Measurements from ENCODE around the gene LRMDA.
"Not testable (repeated sequence)": the region's sequence is repeated elsewhere in the genome, so short reads cannot be mapped to it uniquely, and the experiment has no call there.

Gene LRMDA

DNA sequence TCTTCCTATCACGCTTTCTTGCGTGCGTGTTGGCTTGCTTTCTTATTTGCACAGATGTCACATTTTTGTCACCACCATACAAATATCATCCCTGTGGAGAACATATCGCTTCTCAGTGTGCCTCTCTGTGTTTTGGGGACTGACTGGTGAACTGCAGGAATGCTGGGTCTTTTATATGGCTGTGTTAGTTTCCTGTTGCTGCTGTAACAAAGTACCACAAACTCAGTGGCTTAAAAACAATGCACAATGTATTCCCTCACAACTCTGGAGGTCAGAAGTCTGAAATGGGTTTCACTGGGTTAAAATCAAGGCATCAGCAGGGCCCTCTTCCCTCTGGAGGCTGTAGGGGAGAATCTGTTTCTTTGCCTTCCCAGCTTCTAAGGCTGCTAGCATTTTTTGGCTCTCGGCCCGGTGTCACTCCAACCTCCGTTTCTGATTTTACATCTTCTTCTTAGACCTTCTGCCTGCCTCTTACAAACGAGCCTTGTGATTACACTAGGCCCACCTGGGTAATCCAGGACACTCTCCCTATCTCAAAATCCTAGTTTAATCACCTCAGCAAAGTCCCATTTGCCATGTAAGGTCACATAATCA lies 82.0 kb downstream of the LRMDA start:
- DNase-seq, result no peak
- in situ Hi-C loops (cut with MboI; ENCODE audit: low pct_unique_long_range_greater_than_20kb, low sequenced_read_pairs), result no loop called here

DNA sequence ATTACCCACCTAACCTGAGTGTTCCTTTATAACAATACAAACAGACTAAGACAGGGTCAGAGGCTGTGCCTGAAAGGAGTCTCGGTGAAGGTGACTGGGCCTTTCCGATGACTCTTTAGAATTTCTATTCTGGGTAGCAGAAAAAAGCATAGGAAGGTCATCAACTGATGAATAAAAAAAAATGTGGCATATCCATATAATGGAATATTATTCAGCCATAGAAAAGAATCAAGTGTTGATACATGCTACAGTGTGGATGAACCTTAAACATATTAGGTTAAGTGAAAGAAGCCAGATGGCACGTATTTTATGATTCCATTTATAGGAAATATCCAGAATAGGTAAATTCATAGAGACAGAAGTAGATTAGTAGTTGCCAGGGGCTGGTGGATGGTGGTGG lies 83.4 kb downstream of the LRMDA start:
- no peak for DNase-seq
- in situ Hi-C loops (cut with MboI; ENCODE audit: low pct_unique_long_range_greater_than_20kb, low sequenced_read_pairs), result no loop called here

DNA sequence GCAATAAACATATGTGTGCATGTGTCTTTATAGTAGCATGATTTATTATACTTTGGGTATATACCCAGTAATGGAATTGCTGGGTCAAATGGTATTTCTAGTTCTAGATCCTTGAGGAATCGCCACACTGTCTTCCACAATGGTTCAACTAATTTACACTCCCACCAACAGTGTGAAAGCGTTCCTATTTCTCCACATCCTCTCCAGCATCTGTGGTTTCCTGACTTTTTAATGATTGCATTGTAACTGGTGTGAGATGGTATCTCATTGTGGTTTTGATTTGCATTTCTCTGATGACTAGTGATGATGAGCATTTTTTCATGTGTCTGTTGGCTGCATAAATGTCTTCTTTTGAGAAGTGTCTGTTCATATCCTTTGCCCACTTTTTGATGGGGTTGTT lies 84.7 kb downstream of the LRMDA start:
- DNase-seq; in situ Hi-C loops (cut with MboI; ENCODE audit: low pct_unique_long_range_greater_than_20kb, low sequenced_read_pairs): not testable (repeated sequence)

DNA sequence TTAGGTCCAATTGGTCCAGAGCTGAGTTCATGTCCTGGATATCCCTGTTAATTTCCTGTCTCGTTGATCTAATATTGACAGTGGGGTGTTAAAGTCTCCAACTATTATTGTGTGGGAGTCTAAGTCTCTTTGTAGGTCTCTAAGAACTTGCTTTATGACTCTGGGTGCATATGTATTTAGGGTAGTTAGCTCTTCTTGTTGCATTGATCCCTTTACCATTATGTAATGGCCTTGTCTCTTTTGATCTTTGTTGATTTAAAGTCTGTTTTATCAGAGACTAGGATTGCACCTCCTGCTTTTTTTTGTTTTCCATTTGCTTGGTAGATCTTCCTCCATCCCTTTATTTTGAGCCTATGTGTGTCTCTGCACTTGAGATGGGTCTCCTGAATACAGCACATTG lies 87.8 kb downstream of the LRMDA start:
- DNase-seq; in situ Hi-C loops (cut with MboI; ENCODE audit: low pct_unique_long_range_greater_than_20kb, low sequenced_read_pairs): not testable (repeated sequence)

DNA sequence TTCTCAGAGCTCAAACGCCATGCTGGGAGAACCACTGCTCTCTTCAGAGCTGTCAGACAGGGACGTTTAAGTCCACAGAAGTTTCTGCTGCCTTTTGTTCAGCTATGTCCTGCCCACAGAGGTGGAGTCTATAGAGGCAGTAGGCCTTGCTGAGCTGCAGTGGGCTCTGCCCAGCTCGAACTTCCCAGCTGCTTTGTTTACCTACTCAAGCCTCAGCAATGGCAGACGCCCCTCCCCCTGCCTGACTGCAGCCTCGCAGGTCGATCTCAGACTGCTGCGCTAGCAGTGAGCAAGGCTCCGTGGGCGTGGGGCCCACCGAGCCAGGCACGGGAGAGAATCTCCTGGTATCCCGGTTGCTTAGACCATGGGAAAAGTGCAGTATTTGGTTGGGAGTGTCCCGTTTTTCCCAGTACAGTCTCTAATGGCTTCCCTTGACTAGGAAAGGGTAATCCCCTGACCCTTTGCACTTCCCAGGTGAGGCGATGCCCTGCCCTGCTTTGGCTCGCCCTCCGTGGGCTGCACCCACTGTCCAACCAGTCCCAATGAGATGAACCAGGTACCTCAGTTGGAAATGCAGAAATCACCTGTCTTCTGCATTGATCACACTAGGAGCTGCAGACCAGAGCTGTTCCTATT lies 89.9 kb downstream of the LRMDA start:
- DNase-seq; in situ Hi-C loops (cut with MboI; ENCODE audit: low pct_unique_long_range_greater_than_20kb, low sequenced_read_pairs): not testable (repeated sequence)

DNA sequence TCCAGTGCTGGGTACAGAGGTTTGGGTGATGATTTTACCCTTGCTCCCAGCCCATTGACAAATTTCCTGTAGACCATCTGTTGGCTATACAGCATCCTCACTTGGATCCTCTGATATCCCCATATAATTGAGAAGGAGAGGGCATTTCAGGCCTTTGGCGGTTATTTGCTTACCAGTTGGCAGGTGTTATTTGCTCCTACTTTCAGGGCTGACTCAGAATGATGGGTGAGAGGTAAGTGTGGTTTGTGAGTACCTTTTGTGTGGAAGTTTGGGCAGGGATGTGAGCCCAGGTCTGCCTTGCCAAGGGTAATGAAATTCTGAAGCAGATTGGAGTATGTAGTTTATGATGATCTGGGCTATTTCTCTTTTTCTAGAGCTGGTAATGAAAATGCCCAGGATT lies 93.6 kb downstream of the LRMDA start:
- no peak for DNase-seq
- in situ Hi-C loops (cut with MboI; ENCODE audit: low pct_unique_long_range_greater_than_20kb, low sequenced_read_pairs), result no loop called here

DNA sequence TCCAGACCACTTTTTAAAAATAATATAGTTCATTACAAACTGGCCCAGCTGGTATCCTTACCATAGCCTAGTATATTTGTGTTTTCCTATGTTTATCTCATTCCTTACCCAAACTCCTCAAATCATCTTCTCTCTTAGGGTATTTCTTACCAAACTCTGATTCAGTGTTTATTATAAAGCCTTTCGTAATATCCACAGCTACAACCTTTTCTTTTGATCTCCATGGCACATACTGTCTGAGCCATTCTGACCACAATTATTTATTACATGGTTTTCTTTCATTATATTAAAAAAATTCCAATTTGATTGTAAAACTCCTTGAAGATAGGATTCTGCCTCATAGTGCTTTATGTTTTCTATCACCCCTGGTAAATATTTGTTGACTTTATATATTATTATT lies 94.2 kb downstream of the LRMDA start:
- no peak for DNase-seq
- in situ Hi-C loops (cut with MboI; ENCODE audit: low pct_unique_long_range_greater_than_20kb, low sequenced_read_pairs), result no loop called here

GRCh38 chr10:75527542-75527941 lies 96.1 kb downstream of the LRMDA start:
- in situ Hi-C loops (cut with MboI; ENCODE audit: low pct_unique_long_range_greater_than_20kb, low sequenced_read_pairs), result no loop called here
- DNase-seq, result no peak

DNA sequence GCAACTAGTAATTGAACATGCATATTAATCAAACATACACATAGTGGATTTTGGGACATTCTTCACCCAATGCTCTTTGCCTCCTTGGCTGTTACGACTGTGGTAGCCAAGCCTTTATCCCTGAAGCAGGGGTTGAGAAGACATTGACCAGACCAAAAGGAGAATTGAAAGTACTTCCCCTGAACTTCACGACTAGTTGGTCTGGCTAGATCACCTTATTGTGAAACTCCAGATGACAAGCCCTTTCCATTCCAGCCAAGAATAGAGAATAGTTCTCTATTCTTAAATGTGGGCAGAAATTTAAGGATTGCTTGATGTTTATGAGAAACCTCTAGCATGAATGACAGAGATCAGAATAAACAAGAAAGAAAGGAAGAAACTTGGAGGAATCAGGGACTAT lies 97.0 kb downstream of the LRMDA start:
- DNase-seq, result no peak
- in situ Hi-C loops (cut with MboI; ENCODE audit: low pct_unique_long_range_greater_than_20kb, low sequenced_read_pairs), result no loop called here

DNA sequence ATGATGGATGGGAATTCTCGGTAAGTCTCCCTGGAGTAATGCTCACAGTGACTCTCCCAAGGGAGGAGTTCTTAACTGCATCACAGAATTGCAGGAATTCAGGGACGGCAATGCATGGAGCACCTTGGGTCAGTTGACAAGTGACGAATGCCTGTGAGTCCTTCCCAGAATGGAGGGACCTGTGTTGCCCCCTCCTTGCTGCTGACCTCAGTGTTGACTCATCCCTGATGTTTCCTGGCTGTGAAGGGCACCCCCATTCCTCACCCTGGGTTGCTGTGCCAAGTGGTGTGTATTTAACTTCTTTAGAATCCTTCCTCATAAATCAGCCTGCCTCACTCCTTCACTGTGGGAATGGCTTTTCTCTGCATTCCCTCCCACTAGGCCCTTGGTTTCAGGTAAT lies 98.9 kb downstream of the LRMDA start:
- in situ Hi-C loops (cut with MboI; ENCODE audit: low pct_unique_long_range_greater_than_20kb, low sequenced_read_pairs), result no loop called here
- no peak for DNase-seq

GRCh38 chr10:75531571-75532031 lies 100.2 kb downstream of the LRMDA start:
- in situ Hi-C loops (cut with MboI; ENCODE audit: low pct_unique_long_range_greater_than_20kb, low sequenced_read_pairs), result no loop called here
- DNase-seq, result peak; percentile 11

DNA sequence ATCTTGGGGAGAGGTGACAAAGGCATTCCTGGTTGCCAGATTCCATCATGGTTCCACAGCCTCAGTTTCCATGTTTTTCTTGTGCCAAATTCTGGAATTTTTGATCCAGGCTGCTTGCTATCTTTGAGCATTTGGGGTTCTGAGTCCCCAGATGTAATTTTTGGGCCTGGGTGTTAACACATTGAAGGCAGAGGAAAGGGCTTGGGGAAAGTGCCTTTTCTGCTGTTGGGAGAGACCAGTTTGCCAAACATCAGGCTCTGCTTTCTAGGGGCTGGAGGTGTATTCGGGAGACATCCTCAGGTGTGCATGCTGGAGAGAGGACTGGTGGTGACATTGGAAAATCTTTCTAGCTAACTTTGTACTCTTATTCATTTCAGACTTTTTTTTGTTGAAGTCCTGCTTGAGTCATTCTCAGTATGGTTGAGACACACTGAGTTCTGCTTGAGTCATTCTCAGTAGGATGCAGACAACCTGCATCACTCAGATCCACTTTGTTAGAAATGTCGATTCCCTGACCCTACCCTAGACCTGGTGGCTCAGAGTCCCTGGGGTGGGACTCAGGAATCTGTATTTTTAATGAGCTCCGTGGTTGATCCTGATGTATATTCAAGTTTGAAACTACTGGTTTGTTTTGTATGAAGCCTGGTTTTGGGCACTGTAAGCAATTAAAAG lies 101.0 kb downstream of the LRMDA start:
- DNase-seq, result no peak
- in situ Hi-C loops (cut with MboI; ENCODE audit: low pct_unique_long_range_greater_than_20kb, low sequenced_read_pairs), result no loop called here

DNA sequence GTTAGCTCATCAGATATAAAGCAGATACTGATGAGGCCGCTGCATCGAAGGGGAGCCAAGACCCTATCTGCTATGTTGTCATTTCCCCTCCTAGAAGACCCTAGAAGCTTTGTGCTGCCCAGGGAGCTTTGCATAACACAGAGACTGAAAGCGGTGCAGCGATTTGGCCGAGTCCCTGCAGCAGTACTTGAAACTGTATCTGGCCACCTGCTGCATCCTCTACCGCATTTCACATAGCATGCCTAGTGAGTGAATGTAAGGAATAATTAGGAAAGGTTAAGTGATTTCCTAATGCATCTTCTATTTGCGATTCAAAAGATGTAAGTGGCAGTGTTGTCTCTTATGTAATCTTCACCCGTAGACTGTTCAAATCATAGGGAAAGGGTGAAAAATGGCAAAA lies 106.7 kb downstream of the LRMDA start:
- DNase-seq, result no peak
- in situ Hi-C loops (cut with MboI; ENCODE audit: low pct_unique_long_range_greater_than_20kb, low sequenced_read_pairs), result no loop called here

GRCh38 chr10:75538765-75539164 lies 107.3 kb downstream of the LRMDA start:
- DNase-seq, result no peak
- in situ Hi-C loops (cut with MboI; ENCODE audit: low pct_unique_long_range_greater_than_20kb, low sequenced_read_pairs), result no loop called here

DNA sequence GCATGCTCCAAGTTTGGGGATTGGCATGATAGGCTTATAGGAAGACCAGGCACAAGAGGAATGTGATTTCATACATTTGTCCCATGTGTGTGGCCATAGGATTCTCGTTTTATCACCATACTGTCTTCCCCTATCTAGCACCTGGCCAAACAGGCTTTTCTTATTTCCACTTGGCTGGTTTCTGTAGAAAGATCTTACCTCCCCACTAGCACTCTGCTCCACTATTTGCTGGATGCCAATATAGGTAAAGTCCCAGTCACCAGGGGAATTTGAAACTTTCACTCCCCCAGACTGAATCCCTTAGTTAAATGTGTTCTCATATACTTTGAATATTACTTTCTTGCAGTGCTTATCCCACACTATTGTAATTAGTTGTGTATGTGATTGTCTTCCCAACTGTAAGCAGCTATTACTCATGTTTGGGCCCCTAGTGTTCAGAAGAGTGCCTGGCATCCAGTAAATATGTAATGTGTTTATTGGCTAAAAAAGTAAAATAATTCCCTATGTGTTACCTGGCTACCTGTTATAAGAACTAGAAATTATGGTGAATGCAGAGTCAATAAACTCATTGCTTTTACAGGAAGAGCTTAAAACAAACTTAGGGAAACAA lies 109.0 kb downstream of the LRMDA start:
- DNase-seq, result no peak
- in situ Hi-C loops (cut with MboI; ENCODE audit: low pct_unique_long_range_greater_than_20kb, low sequenced_read_pairs), result no loop called here

GRCh38 chr10:75540981-75541380 lies 109.6 kb downstream of the LRMDA start:
- in situ Hi-C loops (cut with MboI; ENCODE audit: low pct_unique_long_range_greater_than_20kb, low sequenced_read_pairs), result no loop called here
- no peak for DNase-seq

DNA sequence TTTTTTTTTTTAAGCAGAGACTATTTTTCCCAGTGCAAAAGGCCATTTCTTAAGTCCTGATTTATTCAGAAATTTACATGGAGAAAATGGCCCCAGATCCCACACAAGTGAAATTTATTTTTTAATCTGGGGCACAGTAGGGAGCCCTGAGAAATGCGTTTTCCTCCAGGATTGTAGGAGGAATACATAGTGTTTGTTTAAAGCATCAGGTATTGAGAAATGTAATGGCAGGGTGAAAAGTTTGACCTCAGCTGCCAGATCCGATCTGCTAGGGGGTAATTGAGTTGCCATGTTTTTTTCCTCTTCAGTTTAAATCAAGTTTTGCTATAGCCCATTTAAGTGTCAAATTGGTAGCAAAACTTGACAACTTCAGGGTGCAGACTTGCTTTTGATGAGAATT lies 110.0 kb downstream of the LRMDA start:
- DNase-seq, result no peak
- in situ Hi-C loops (cut with MboI; ENCODE audit: low pct_unique_long_range_greater_than_20kb, low sequenced_read_pairs), result no loop called here

DNA sequence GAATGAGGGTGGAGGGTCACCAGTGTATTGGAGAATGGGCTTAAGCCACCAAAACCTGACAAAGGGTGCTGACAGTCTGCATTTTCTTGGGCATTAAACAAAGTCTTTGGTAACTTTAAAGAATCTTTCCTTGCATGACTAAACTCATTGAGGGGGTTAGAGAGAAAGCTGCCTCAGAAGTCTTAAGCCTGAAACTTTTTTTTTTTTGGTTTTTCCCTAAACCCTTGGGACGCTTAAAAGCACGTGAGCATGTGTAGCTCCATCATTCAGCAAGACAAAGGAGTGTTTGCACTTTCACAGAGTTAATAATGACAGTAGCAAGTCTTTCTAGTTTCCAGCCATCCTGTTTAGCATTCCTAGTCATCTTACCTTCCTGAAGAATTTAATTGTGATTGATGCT lies 110.7 kb downstream of the LRMDA start:
- in situ Hi-C loops (cut with MboI; ENCODE audit: low pct_unique_long_range_greater_than_20kb, low sequenced_read_pairs), result no loop called here
- no peak for DNase-seq

GRCh38 chr10:75542906-75543305 lies 111.5 kb downstream of the LRMDA start:
- DNase-seq, result no peak
- in situ Hi-C loops (cut with MboI; ENCODE audit: low pct_unique_long_range_greater_than_20kb, low sequenced_read_pairs), result no loop called here

- in situ Hi-C loops (cut with MboI; ENCODE audit: low pct_unique_long_range_greater_than_20kb, low sequenced_read_pairs), result no loop called here
- DNase-seq, result no peak
Observed at GRCh38 chr10:75544386-75544785, 113.0 kb downstream of the LRMDA start.
